ENCODE measurements around the gene ATG13. TPM values are rescaled to one million over a fixed set of nuclear protein-coding genes. Genes with fewer than 3 reads are reported as not detected.

The ATG13 gene
- total RNA-seq, 3 donors from 2014 or later = 84.2 to 113 (median 87.5) TPM

DNA sequence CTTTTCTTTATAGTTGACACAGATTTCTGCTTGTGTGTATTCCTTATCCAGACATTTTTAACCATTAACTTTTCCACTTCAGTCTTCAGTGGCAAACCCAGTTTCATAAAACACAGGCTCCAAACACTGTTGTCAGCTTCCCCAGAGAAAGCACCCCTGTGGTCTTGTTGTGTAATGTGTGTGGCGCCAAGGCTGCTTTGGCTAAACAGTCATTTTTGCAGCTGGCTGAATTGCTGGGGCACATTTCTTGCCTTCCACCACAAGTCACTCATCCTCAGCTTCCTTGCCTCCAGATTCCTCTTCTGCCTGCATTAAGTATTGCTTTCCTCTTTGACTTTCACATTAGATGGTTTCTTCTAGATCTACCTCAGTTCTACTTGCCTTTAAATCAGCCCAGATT lies 42.6 kb downstream of the ATG13 start:
- TF ChIP-seq POLR2AphosphoS5 (IDR thresholded peaks at IDR 0.05) = no peak
- TF ChIP-seq, protein P1, sequence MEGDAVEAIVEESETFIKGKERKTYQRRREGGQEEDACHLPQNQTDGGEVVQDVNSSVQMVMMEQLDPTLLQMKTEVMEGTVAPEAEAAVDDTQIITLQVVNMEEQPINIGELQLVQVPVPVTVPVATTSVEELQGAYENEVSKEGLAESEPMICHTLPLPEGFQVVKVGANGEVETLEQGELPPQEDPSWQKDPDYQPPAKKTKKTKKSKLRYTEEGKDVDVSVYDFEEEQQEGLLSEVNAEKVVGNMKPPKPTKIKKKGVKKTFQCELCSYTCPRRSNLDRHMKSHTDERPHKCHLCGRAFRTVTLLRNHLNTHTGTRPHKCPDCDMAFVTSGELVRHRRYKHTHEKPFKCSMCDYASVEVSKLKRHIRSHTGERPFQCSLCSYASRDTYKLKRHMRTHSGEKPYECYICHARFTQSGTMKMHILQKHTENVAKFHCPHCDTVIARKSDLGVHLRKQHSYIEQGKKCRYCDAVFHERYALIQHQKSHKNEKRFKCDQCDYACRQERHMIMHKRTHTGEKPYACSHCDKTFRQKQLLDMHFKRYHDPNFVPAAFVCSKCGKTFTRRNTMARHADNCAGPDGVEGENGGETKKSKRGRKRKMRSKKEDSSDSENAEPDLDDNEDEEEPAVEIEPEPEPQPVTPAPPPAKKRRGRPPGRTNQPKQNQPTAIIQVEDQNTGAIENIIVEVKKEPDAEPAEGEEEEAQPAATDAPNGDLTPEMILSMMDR (IDR thresholded peaks at IDR 0.05) = no peak
- TF ChIP-seq POLR2A (IDR thresholded peaks at IDR 0.05) = no peak
- no peaks in the 10 kb centered on the region for H3K4me1 ChIP-seq
- H3K9me3 ChIP-seq = no peaks in the 10 kb centered on the region
- intact Hi-C loops (cut with DNase I; ENCODE audit: low total_unique reads) = no loop called here
- no peaks in the 10 kb centered on the region for H3K27me3 ChIP-seq
- peaks cover 15% of the 10 kb centered on the region for H3K36me3 ChIP-seq
- DNase-seq (ENCODE audit: low spot score in 2 of 2) = no peak
- no peak overlapping the region for H3K27ac ChIP-seq
- no peak overlapping the region for H3K4me3 ChIP-seq

- Histone ChIP-seq H3K36me3 (peaks cover 11% of the 10 kb centered on the region), H3K4me1 (no peaks in the 10 kb centered on the region), H3K9me3 (no peaks in the 10 kb centered on the region), H3K27me3 (no peaks in the 10 kb centered on the region), H3K4me3 (no peak overlapping the region), H3K27ac (no peak overlapping the region)
- intact Hi-C loops (cut with DNase I; ENCODE audit: low total_unique reads) = no loop called here
- DNase-seq (ENCODE audit: low spot score in 2 of 2) = no peak
- TF ChIP-seq POLR2A (IDR thresholded peaks at IDR 0.05) (no peak), POLR2AphosphoS5 (IDR thresholded peaks at IDR 0.05) (no peak)
- TF ChIP-seq, protein P1 (IDR thresholded peaks at IDR 0.05) = no peak
Measured at GRCh38 chr11:46661836-46662235, 44.5 kb downstream of the ATG13 start.

- Histone ChIP-seq H3K4me1 (no peaks in the 10 kb centered on the region), H3K27me3 (no peaks in the 10 kb centered on the region), H3K27ac (no peak overlapping the region), H3K9me3 (no peaks in the 10 kb centered on the region), H3K36me3 (peaks cover 11% of the 10 kb centered on the region), H3K4me3 (no peak overlapping the region)
- TF ChIP-seq POLR2A (IDR thresholded peaks at IDR 0.05) = no peak
- TF ChIP-seq POLR2AphosphoS5 (IDR thresholded peaks at IDR 0.05) = no peak
- TF ChIP-seq, protein P1 (IDR thresholded peaks at IDR 0.05) = no peak
- DNase-seq (ENCODE audit: low spot score in 2 of 2) = no peak
- intact Hi-C loops (cut with DNase I; ENCODE audit: low total_unique reads) = no loop called here
Measured at GRCh38 chr11:46662366-46662765, 45.0 kb downstream of the ATG13 start.

GRCh38 chr11:46663277-46663940 lies 46.1 kb downstream of the ATG13 start:
- no peaks in the 10 kb centered on the region for H3K27me3 ChIP-seq

GRCh38 chr11:46664612-46665011 lies 47.3 kb downstream of the ATG13 start:
- intact Hi-C loops (cut with DNase I; ENCODE audit: low total_unique reads) = no loop called here
- TF ChIP-seq, protein P1 (IDR thresholded peaks at IDR 0.05) = no peak
- TF ChIP-seq POLR2AphosphoS5 (IDR thresholded peaks at IDR 0.05) (no peak), POLR2A (IDR thresholded peaks at IDR 0.05) (no peak)
- H3K4me1 ChIP-seq = no peaks in the 10 kb centered on the region
- no peaks in the 10 kb centered on the region for H3K27me3 ChIP-seq
- no peak overlapping the region for H3K4me3 ChIP-seq
- peak overlapping the region in 1 of 2 donors; percentile 75 for H3K27ac ChIP-seq
- H3K9me3 ChIP-seq = no peaks in the 10 kb centered on the region
- peaks cover 10% of the 10 kb centered on the region for H3K36me3 ChIP-seq
- no peak for DNase-seq (ENCODE audit: low spot score in 2 of 2)

More at GRCh38 chr11:46663277-46663940, 46.1 kb downstream of the ATG13 start:
- no peak overlapping the region for H3K4me3 ChIP-seq
- no peaks in the 10 kb centered on the region for H3K4me1 ChIP-seq
- peaks cover 11% of the 10 kb centered on the region for H3K36me3 ChIP-seq
- intact Hi-C loops (cut with DNase I; ENCODE audit: low total_unique reads) = no loop called here
- DNase-seq (ENCODE audit: low spot score in 2 of 2) = no peak
- no peaks in the 10 kb centered on the region for H3K9me3 ChIP-seq
- TF ChIP-seq POLR2A (IDR thresholded peaks at IDR 0.05) = no peak
- TF ChIP-seq POLR2AphosphoS5 (IDR thresholded peaks at IDR 0.05) = no peak
- TF ChIP-seq, protein P1 (IDR thresholded peaks at IDR 0.05) = no peak
- H3K27ac ChIP-seq = no peak overlapping the region
